ENCODE results near the gene LRRC3.
A peak's percentile ranks its signal among the peaks of the same experiment; 100 is the strongest.
"Not testable (repeated sequence)": the region's sequence is repeated elsewhere in the genome, so short reads cannot be mapped to it uniquely, and the experiment has no call there.

LRRC3 gene

GRCh38 chr21:44500111-44500510 lies 44.8 kb downstream of the LRRC3 start:
- no peak for DNase-seq (ENCODE audit: low read depth)
- TF ChIP-seq POLR2A (IDR thresholded peaks at IDR 0.05; ENCODE audit: extremely low read depth, insufficient read length) (no peak), MAX (IDR thresholded peaks at IDR 0.05; ENCODE audit: low read depth, low read length) (no peak), MYC (IDR thresholded peaks at IDR 0.05; ENCODE audit: low read depth, low read length) (no peak), CTCF (IDR thresholded peaks at IDR 0.05; ENCODE audit: low read depth, low read length) (no peak)
- no peak overlapping the region for H3K4me3 ChIP-seq (ENCODE audit: low read depth, low read length)

GRCh38 chr21:44502171-44502958 lies 47.1 kb downstream of the LRRC3 start:
- no peak for DNase-seq (ENCODE audit: low read depth)

GRCh38 chr21:44503006-44503889 lies 47.9 kb downstream of the LRRC3 start:
- DNase-seq (ENCODE audit: low read depth), result peak; percentile 27
- not testable (repeated sequence) for H3K4me3 ChIP-seq (ENCODE audit: low read depth, low read length)

More at GRCh38 chr21:44502171-44502958, 47.1 kb downstream of the LRRC3 start:
- TF ChIP-seq MYC (IDR thresholded peaks at IDR 0.05; ENCODE audit: low read depth, low read length) (no peak), POLR2A (IDR thresholded peaks at IDR 0.05; ENCODE audit: extremely low read depth, insufficient read length) (no peak), MAX (IDR thresholded peaks at IDR 0.05; ENCODE audit: low read depth, low read length) (no peak), CTCF (IDR thresholded peaks at IDR 0.05; ENCODE audit: low read depth, low read length) (no peak)
- H3K4me3 ChIP-seq (ENCODE audit: low read depth, low read length), result no peak overlapping the region

GRCh38 chr21:44503901-44504399 lies 48.6 kb downstream of the LRRC3 start:
- no peak overlapping the region for H3K4me3 ChIP-seq (ENCODE audit: low read depth, low read length)
- DNase-seq (ENCODE audit: low read depth), result peak; percentile 53
- TF ChIP-seq MAX (IDR thresholded peaks at IDR 0.05; ENCODE audit: low read depth, low read length), result no peak
- TF ChIP-seq MYC (IDR thresholded peaks at IDR 0.05; ENCODE audit: low read depth, low read length), result no peak
- no peak for TF ChIP-seq CTCF (IDR thresholded peaks at IDR 0.05; ENCODE audit: low read depth, low read length)
- no peak for TF ChIP-seq POLR2A (IDR thresholded peaks at IDR 0.05; ENCODE audit: extremely low read depth, insufficient read length)

- H3K4me3 ChIP-seq (ENCODE audit: low read depth, low read length), result no peak overlapping the region
- DNase-seq (ENCODE audit: low read depth), result no peak
- TF ChIP-seq CTCF (IDR thresholded peaks at IDR 0.05; ENCODE audit: low read depth, low read length), result no peak
- TF ChIP-seq POLR2A (IDR thresholded peaks at IDR 0.05; ENCODE audit: extremely low read depth, insufficient read length), result no peak
- no peak for TF ChIP-seq MYC (IDR thresholded peaks at IDR 0.05; ENCODE audit: low read depth, low read length)
These were observed 50.5 kb downstream of the LRRC3 start for GRCh38 chr21:44505673-44506278.
